HepG2 (cell line): ENCODE measurements around the gene IKZF4. TPM values are rescaled to one million over a fixed set of nuclear protein-coding genes. Genes with fewer than 3 reads are reported as not detected.

Experiments used
- ATAC-seq: fragments of 200-7000 bp; cut with Tn5 transposase; 3 replicates; pipeline ENCODE4 v1.9.1; 2020; ENCODE audit warnings: mild to moderate bottlenecking, moderate library complexity
- BruUV-seq: library from RNA; stranded (reverse); fragments of 400-500 nt; replicated peaks from 2 replicates; lab custom pipeline; 2021; lab: Mats Ljungman, UMichigan
- CTCF ChIA-PET: fragments of 300-600 bp; formaldehyde crosslinking; extraction: SDS; loops from one replicate; lab custom pipeline; 2021; ENCODE audit warnings: low total read pairs, inconsistent platforms, low intra/inter-chr PET ratio; lab: Yijun Ruan, JAX
- POLR2A ChIA-PET: fragments of 350-600 bp; sonication (Branson Sonifier 250); formaldehyde crosslinking; loops from one replicate; lab custom pipeline; 2020; ENCODE audit warnings: antibody characterized with exemption, inconsistent platforms; lab: Yijun Ruan, JAX
- DNase-seq: peaks from one replicate; pipeline ENCODE4 v3.0.0-alpha.2; 2015; ENCODE audit warnings: low spot score
- FAIRE-seq: peaks from 3 replicates; lab custom pipeline; 2011; peaks lifted over from hg19 to GRCh38; lab: Jason Lieb, UNC
- H2AFZ ChIP-seq: one replicate; pipeline ENCODE4 v1.6.1; 2011; ENCODE audit warnings: low read length, inconsistent platforms
- H3K27ac ChIP-seq: fragments of 300-600 bp; 3 replicates; pipeline ENCODE4 v1.8.0; 2011; ENCODE audit warnings: mixed run types, mild to moderate bottlenecking, mixed read lengths, low read length, inconsistent platforms; ENCODE audit not compliant: insufficient read depth; ENCODE audit errors: extremely low read length
- H3K27me3 ChIP-seq, 2 experiments: fragments of 200-600 bp in 1 of 2; 2 replicates in 1 of 2; 3 replicates in 1 of 2; pipeline versions ENCODE4 v1.6.0 to v1.8.0; 2011; ENCODE audit warnings: low read length in 2 of 2, mild to moderate bottlenecking in 2 of 2, moderate library complexity in 2 of 2, inconsistent platforms in 1 of 2; ENCODE audit not compliant: insufficient read depth in 2 of 2, control insufficient read depth in 1 of 2
- H3K36me3 ChIP-seq, 2 experiments: fragments of 200-600 bp in 1 of 2; replicated peaks in 1 of 2; 2 replicates in 1 of 2; 3 replicates in 1 of 2; pipeline versions ENCODE4 v1.5.1 to v1.8.0; 2011; ENCODE audit warnings: low read length in 2 of 2, inconsistent platforms in 1 of 2; ENCODE audit not compliant: insufficient read depth in 2 of 2, control insufficient read depth in 1 of 2
- H3K4me1 ChIP-seq: 2 replicates; pipeline ENCODE4 v1.5.1; 2012; ENCODE audit warnings: low read length, inconsistent platforms; ENCODE audit not compliant: insufficient read depth
- H3K4me2 ChIP-seq: 2 replicates; pipeline ENCODE4 v1.6.0; 2011; ENCODE audit warnings: low read depth, low read length, inconsistent platforms
- H3K4me3 ChIP-seq, 3 experiments: fragments of 200-600 bp in 1 of 3; sonication (generic), shearing (Covaris generic) in 1 of 3; replicated peaks in 1 of 3; 2 replicates each; pipeline ENCODE4 v1.5.1; 2011 to 2016; ENCODE audit warnings: low read length in 3 of 3, inconsistent platforms in 2 of 3, low read depth in 2 of 3, mild to moderate bottlenecking in 2 of 3, control low read depth in 1 of 3, mixed read lengths in 1 of 3; ENCODE audit not compliant: insufficient read depth in 1 of 3
- H3K79me2 ChIP-seq: one replicate; pipeline ENCODE4 v1.6.1; 2011; ENCODE audit warnings: low read length, inconsistent platforms; ENCODE audit not compliant: insufficient read depth
- H3K9ac ChIP-seq: 2 replicates; pipeline ENCODE4 v1.6.0; 2011; ENCODE audit warnings: mild to moderate bottlenecking, low read depth, low read length, inconsistent platforms; ENCODE audit not compliant: insufficient read depth
- H3K9me3 ChIP-seq: 2 replicates; pipeline ENCODE4 v1.5.1; 2012; ENCODE audit warnings: mild to moderate bottlenecking, low read length
- H4K20me1 ChIP-seq: 2 replicates; pipeline ENCODE4 v1.6.0; 2011; ENCODE audit warnings: inconsistent platforms, mild to moderate bottlenecking, low read length, moderate library complexity; ENCODE audit not compliant: insufficient read depth
- CEBPB ChIP-seq: IDR thresholded peaks from 2 replicates; pipeline ENCODE4 v1.6.1; 2011; ENCODE audit warnings: low read depth, low read length, improper control_type of control experiment, borderline replicate concordance
- CREM ChIP-seq, 2 experiments: sonication (generic) in 1 of 2; formaldehyde crosslinking in 1 of 2; IDR thresholded peaks; 2 replicates each; pipeline versions ENCODE4 v1.4.0 to v1.6.1; 2016 to 2020; ENCODE audit warnings: antibody characterized with exemption in 1 of 2, mild to moderate bottlenecking in 1 of 2, missing genetic modification reagents in 1 of 2
- FLYWCH1 ChIP-seq: sonication (generic); formaldehyde crosslinking; IDR thresholded peaks from 2 replicates; pipeline ENCODE4 v1.8.1; 2023; ENCODE audit warnings: mild to moderate bottlenecking, missing genetic modification reagents
- IRF1 ChIP-seq: sonication (generic); formaldehyde crosslinking; IDR thresholded peaks from 2 replicates; pipeline ENCODE4 v1.4.0; 2020; ENCODE audit warnings: low read depth, mild to moderate bottlenecking, missing genetic modification reagents
- MBD4 ChIP-seq: IDR thresholded peaks from 2 replicates; pipeline ENCODE4 v1.6.1; 2012; ENCODE audit warnings: low read length, inconsistent platforms, borderline replicate concordance
- MEF2D ChIP-seq: sonication (generic); formaldehyde crosslinking; IDR thresholded peaks from 2 replicates; pipeline ENCODE4 v1.5.1; 2020; ENCODE audit warnings: mild to moderate bottlenecking, missing genetic modification reagents
- PITX1 ChIP-seq: sonication (generic); formaldehyde crosslinking; IDR thresholded peaks from 2 replicates; pipeline ENCODE4 v1.5.1; 2020; ENCODE audit warnings: mild to moderate bottlenecking, missing genetic modification reagents
- REST ChIP-seq, 2 experiments: IDR thresholded peaks; 2 replicates each; pipeline ENCODE4 v1.6.1; 2011 to 2012; ENCODE audit warnings: low read length in 2 of 2, borderline replicate concordance in 1 of 2, low read depth in 1 of 2, mild to moderate bottlenecking in 1 of 2, moderate library complexity in 1 of 2
- YEATS2 ChIP-seq: sonication (generic); formaldehyde crosslinking; IDR thresholded peaks from 2 replicates; pipeline ENCODE4 v1.4.0; 2020; ENCODE audit warnings: missing genetic modification reagents, borderline replicate concordance
- ZIK1 ChIP-seq: sonication (generic); formaldehyde crosslinking; IDR thresholded peaks from 2 replicates; pipeline ENCODE4 v1.5.0; 2020; ENCODE audit warnings: mild to moderate bottlenecking, low read depth, missing genetic modification reagents, borderline replicate concordance
- ZNF143 ChIP-seq: sonication (generic); formaldehyde crosslinking; IDR thresholded peaks from 2 replicates; pipeline ENCODE4 v1.4.0; 2020; ENCODE audit warnings: missing genetic modification reagents
- ZNF629 ChIP-seq: sonication (generic); formaldehyde crosslinking; conservative IDR thresholded peaks from 2 replicates; pipeline ENCODE4 v1.5.0; 2020; ENCODE audit warnings: missing genetic modification reagents
- ZNF747 ChIP-seq: sonication (generic); formaldehyde crosslinking; IDR thresholded peaks from 2 replicates; pipeline ENCODE4 v1.8.1; 2023; ENCODE audit warnings: missing genetic modification reagents, mild to moderate bottlenecking, borderline replicate concordance
- ZNF75D ChIP-seq: sonication (generic); formaldehyde crosslinking; IDR thresholded peaks from 2 replicates; pipeline ENCODE4 v1.8.1; 2023; ENCODE audit warnings: missing genetic modification reagents, mild to moderate bottlenecking, borderline replicate concordance
- ZNF761 ChIP-seq: sonication (generic); formaldehyde crosslinking; conservative IDR thresholded peaks from 2 replicates; pipeline ENCODE4 v1.4.0; 2020; ENCODE audit warnings: mild to moderate bottlenecking, missing genetic modification reagents
- in situ Hi-C: cut with HindIII; loops from 2 replicates; pipeline ENCODE4 v1.10.0; 2017; ENCODE audit warnings: low pct_unique_long_range_greater_than_20kb; ENCODE audit not compliant: extremely low pct_ligation_motif_present
- intact Hi-C: fragments of 100-400 bp; cut with micrococcal nuclease; formaldehyde crosslinking; loops from one replicate; pipeline ENCODE4 v1.10.0; 2022; ENCODE audit not compliant: unreplicated experiment
- polyA plus RNA-seq, 8 experiments: library from polyadenylated mRNA; depleted of rRNA in 3 of 8; stranded (reverse) in 7 of 8; unstranded in 1 of 8; fragments of >200 nt; fragmentation: Illumina TruSeq in 4 of 8; extraction: Trizol in 4 of 8; gene quantifications; 2 replicates each; pipeline versions ENCODE4 v1.2.1 to v1.2.3, GENCODE V29; 2011 to 2016; ENCODE audit warnings: low read depth in 4 of 8, missing spikeins in 1 of 8, mixed read lengths in 1 of 8; ENCODE audit not compliant: insufficient read depth in 1 of 8
- total RNA-seq, 5 experiments: library from RNA; depleted of rRNA; stranded (reverse); fragments of >200 nt; fragmentation: Illumina TruSeq; extraction: Trizol; gene quantifications; 2 replicates each; pipeline ENCODE4 v1.2.3, GENCODE V29; 2016; ENCODE audit warnings: low read depth in 1 of 5

The IKZF4 gene
- total and polyA plus RNA-seq, 2 of the 13 experiments (the other 11 are each of a cell fraction or from before 2014, with no cell fraction given): 0.58 to 2.2 TPM

- DNase-seq (no peak), FAIRE-seq (no peak), ATAC-seq (no peak)
- POLR2A ChIA-PET: interaction anchor here (0.7 to 3.9 kb wide), 6 partner anchors 9 to 55 kb away, joined by 3 to 35 read pairs (median 6); partner anchors contain the start of genes IKZF4, RAB5B and SUOX
- no peak for TF ChIP-seq ZNF747 (CRISPR knock-in tag)
- no peak for TF ChIP-seq REST (IDR thresholded peaks at IDR 0.05; ENCODE audit: borderline replicate concordance in 1 of 2, low read depth in 1 of 2, low read length in 2 of 2)
- no peak for TF ChIP-seq YEATS2 (CRISPR knock-in tag)
- TF ChIP-seq ZNF75D (CRISPR knock-in tag): no peak
- no peak for TF ChIP-seq IRF1
- no peak for TF ChIP-seq MBD4
- TF ChIP-seq CEBPB: no peak
- no peak for TF ChIP-seq ZNF761 (CRISPR knock-in tag)
- no peak for TF ChIP-seq ZNF629 (CRISPR knock-in tag)
- no peak for TF ChIP-seq MEF2D (CRISPR knock-in tag)
- no peak for TF ChIP-seq ZNF143 (CRISPR knock-in tag)
- no peak for TF ChIP-seq PITX1 (CRISPR knock-in tag)
- no peak for TF ChIP-seq ZIK1 (CRISPR knock-in tag)
- no peak for TF ChIP-seq CREM (IDR thresholded peaks at IDR 0.05)
- TF ChIP-seq CREM (CRISPR knock-in tag; IDR thresholded peaks at IDR 0.05): no peak
- TF ChIP-seq FLYWCH1 (CRISPR knock-in tag): no peak
- Histone ChIP-seq H2AFZ (no peak overlapping the region), H4K20me1 (no peaks in the 10 kb centered on the region), H3K9ac (no peak overlapping the region), H3K79me2 (no peaks in the 10 kb centered on the region), H3K4me1 (peaks cover 13% of the 10 kb centered on the region), H3K27me3 (no peaks in the 10 kb centered on the region), H3K4me2 (no peak overlapping the region), H3K27ac (no peak overlapping the region), H3K36me3 (peaks cover 0 to 24% of the 10 kb centered on the region in 2 experiments; a peak in 4 of 5 replicates), H3K4me3 (no peak overlapping the region), H3K9me3 (no peaks in the 10 kb centered on the region)
- CTCF ChIA-PET: interaction anchor here (0.8 to 3.3 kb wide), 5 partner anchors 12 to 292 kb away, joined by 3 to 79 read pairs (median 5); partner anchors contain the start of genes RPS26 and SUOX
- in situ Hi-C loops: no loop called here
- intact Hi-C loops: loop anchor here (1.0 kb wide), 2 partner anchors 12 to 33 kb away; partner anchors contain the start of gene RPS26
- BruUV-seq: no TSS peak
Observed at GRCh38 chr12:56029166-56029519, 8.3 kb downstream of the IKZF4 start.
